K562 (cell line): Measurements from ENCODE around the gene SLC2A13. TPM values are rescaled to one million over a fixed set of nuclear protein-coding genes. Genes with fewer than 3 reads are reported as not detected.

Experiments
- ATAC-seq: fragments of 200-7000 bp; cut with Tn5 transposase; 3 replicates; pipeline ENCODE4 v1.9.1; 2020; ENCODE audit warnings: moderate library complexity
- BruUV-seq: library from RNA; stranded (reverse); fragments of 400-500 nt; replicated peaks from 2 replicates; lab custom pipeline; 2021; lab: Mats Ljungman, UMichigan
- CTCF ChIA-PET: fragments of 300-600 bp; formaldehyde crosslinking; extraction: SDS; loops from one replicate; lab custom pipeline; 2021; ENCODE audit warnings: low intra/inter-chr PET ratio; lab: Yijun Ruan, JAX
- POLR2A ChIA-PET: fragments of 300-600, 350-650 bp; sonication (Branson Sonifier 250); formaldehyde crosslinking; extraction: SDS; loops from one replicate; lab custom pipeline; 2021; ENCODE audit warnings: antibody characterized with exemption, inconsistent platforms; lab: Yijun Ruan, JAX
- DNase-seq, 4 experiments: peaks; one replicate each; pipeline versions ENCODE4 v3.0.0 to v3.0.0-alpha.2; 2011 to 2018; ENCODE audit warnings: low spot score in 3 of 4, mixed read lengths in 3 of 4; ENCODE audit errors: extremely low read depth in 1 of 4
- FAIRE-seq: peaks from 2 replicates; lab custom pipeline; 2011; peaks lifted over from hg19 to GRCh38; lab: Jason Lieb, UNC
- H2AFZ ChIP-seq: 2 replicates; pipeline ENCODE4 v1.6.0; 2011; ENCODE audit warnings: low read depth, low read length, control low read depth, inconsistent platforms
- H3K27ac ChIP-seq: fragments of 200-600 bp; 3 replicates; pipeline ENCODE4 v1.8.0; 2011; ENCODE audit warnings: low read depth, mild to moderate bottlenecking, control low read depth, inconsistent platforms, low read length, moderate library complexity, mixed read lengths; ENCODE audit errors: extremely low read depth
- H3K27me3 ChIP-seq, 2 experiments: fragments of 300-600 bp in 1 of 2; 2 replicates in 1 of 2; 3 replicates in 1 of 2; pipeline versions ENCODE4 v1.6.0 to v1.8.0; 2011; ENCODE audit warnings: inconsistent platforms in 2 of 2, low read length in 2 of 2, mild to moderate bottlenecking in 1 of 2, mixed read lengths in 1 of 2, moderate library complexity in 1 of 2; ENCODE audit not compliant: control insufficient read depth in 2 of 2, insufficient read depth in 2 of 2
- H3K36me3 ChIP-seq: fragments of 300-600 bp; 3 replicates; pipeline ENCODE4 v1.8.0; 2011; ENCODE audit warnings: mild to moderate bottlenecking, low read length, inconsistent platforms; ENCODE audit not compliant: control insufficient read depth, insufficient read depth
- H3K4me1 ChIP-seq, 2 experiments: fragments of 200-600 bp in 1 of 2; replicated peaks in 1 of 2; 2 replicates in 1 of 2; 3 replicates in 1 of 2; pipeline versions ENCODE4 v1.5.1 to v1.8.0; 2011; ENCODE audit warnings: inconsistent platforms in 2 of 2, low read length in 2 of 2, mild to moderate bottlenecking in 1 of 2, mixed read lengths in 1 of 2, moderate library complexity in 1 of 2; ENCODE audit not compliant: control insufficient read depth in 2 of 2, insufficient read depth in 2 of 2
- H3K4me2 ChIP-seq: 2 replicates; pipeline ENCODE4 v1.6.1; 2011; ENCODE audit warnings: low read length, control low read depth, inconsistent platforms, mixed read lengths; ENCODE audit not compliant: insufficient read depth
- H3K4me3 ChIP-seq: fragments of 200-600 bp; sonication (generic), shearing (Covaris generic); 2 replicates; pipeline ENCODE4 v1.5.1; 2016; ENCODE audit warnings: control low read depth, inconsistent platforms
- H3K79me2 ChIP-seq: fragments of 200-600 bp; 3 replicates; pipeline ENCODE4 v1.8.0; 2011; ENCODE audit warnings: low read length, inconsistent platforms; ENCODE audit not compliant: control insufficient read depth, insufficient read depth
- H3K9ac ChIP-seq, 2 experiments: 2 replicates each; pipeline versions ENCODE4 v1.6.0 to v1.6.1; 2011; ENCODE audit warnings: low read depth in 2 of 2, low read length in 2 of 2, control low read depth in 1 of 2, inconsistent platforms in 1 of 2, mild to moderate bottlenecking in 1 of 2, mixed read lengths in 1 of 2; ENCODE audit not compliant: insufficient read depth in 1 of 2
- H3K9me1 ChIP-seq: one replicate; pipeline ENCODE4 v1.6.0; 2011; ENCODE audit warnings: inconsistent platforms, mild to moderate bottlenecking, low read length, moderate library complexity; ENCODE audit not compliant: control insufficient read depth, insufficient read depth
- H3K9me3 ChIP-seq: replicated peaks from 2 replicates; pipeline ENCODE4 v1.5.1; 2011; ENCODE audit warnings: low read depth, low read length, inconsistent platforms; ENCODE audit not compliant: control insufficient read depth, insufficient read depth
- H4K20me1 ChIP-seq: replicated peaks from 2 replicates; pipeline ENCODE4 v1.6.1; 2011; ENCODE audit warnings: low read length, inconsistent platforms, mixed read lengths; ENCODE audit not compliant: control insufficient read depth, insufficient read depth
- CEBPB ChIP-seq: fragments of 450-650 bp; IDR thresholded peaks from 2 replicates; pipeline ENCODE4 v1.6.1; 2016; ENCODE audit warnings: missing genetic modification characterization, missing compliant biosample characterization
- CREB1 ChIP-seq, 2 experiments: sonication (generic) in 1 of 2; formaldehyde crosslinking in 1 of 2; IDR thresholded peaks; 2 replicates each; pipeline versions ENCODE4 v1.6.1 to v1.8.0; 2012 to 2022; ENCODE audit warnings: inconsistent platforms in 1 of 2, mild to moderate bottlenecking in 1 of 2, missing genetic modification reagents in 1 of 2, moderate library complexity in 1 of 2
- HNRNPH1 ChIP-seq: fragments of 200-400 bp; formaldehyde crosslinking; optimal IDR thresholded peaks from 2 replicates; pipeline ENCODE3; 2017; ENCODE audit warnings: low read depth, mild to moderate bottlenecking, low read length, moderate library complexity
- HNRNPLL ChIP-seq: fragments of 200-400 bp; formaldehyde crosslinking; IDR thresholded peaks from 2 replicates; pipeline ENCODE4 v1.6.1; 2017; ENCODE audit warnings: low read length, low read depth, mild to moderate bottlenecking; ENCODE audit not compliant: poor library complexity, severe bottlenecking
- MTA3 ChIP-seq: fragments of 450-650 bp; formaldehyde crosslinking; IDR thresholded peaks from 2 replicates; pipeline ENCODE4 v1.6.1; 2017; ENCODE audit warnings: mild to moderate bottlenecking, borderline replicate concordance
- SNIP1 ChIP-seq: fragments of 450-650 bp; IDR thresholded peaks from 2 replicates; pipeline ENCODE4 v1.7.1; 2017; ENCODE audit warnings: low read depth, mild to moderate bottlenecking
- TEAD4 ChIP-seq, 2 experiments: sonication (generic) in 1 of 2; formaldehyde crosslinking in 1 of 2; IDR thresholded peaks; 2 replicates each; pipeline versions ENCODE4 v1.6.1 to v1.8.0; 2012 to 2022; ENCODE audit warnings: borderline replicate concordance in 1 of 2, inconsistent platforms in 1 of 2, low read length in 1 of 2, mild to moderate bottlenecking in 1 of 2, missing genetic modification reagents in 1 of 2
- ZNF143 ChIP-seq: sonication (generic); formaldehyde crosslinking; IDR thresholded peaks from 2 replicates; pipeline ENCODE4 v1.9.0; 2022; ENCODE audit warnings: mild to moderate bottlenecking, missing genetic modification reagents
- ZNF197 ChIP-seq: fragments of 200-800 bp; sonication (Bioruptor generic); IDR thresholded peaks from 2 replicates; pipeline ENCODE4 v1.6.1; 2016; ENCODE audit warnings: low read depth, missing genetic modification characterization, missing compliant biosample characterization
- ZNF324 ChIP-seq: fragments of 250-450 bp; sonication (Bioruptor Pico); IDR thresholded peaks from 2 replicates; pipeline ENCODE4 v1.4.0; 2020; ENCODE audit warnings: mild to moderate bottlenecking
- ZNF77 ChIP-seq: fragments of 250-450 bp; sonication (Bioruptor Pico); IDR thresholded peaks from 2 replicates; pipeline ENCODE4 v1.5.0; 2020
- WGBS: fragments of 100-300 bp; shearing (Covaris generic); methylation state at CpG from one replicate; pipeline ENCODE4 v1.1.6; 2016; ENCODE audit warnings: low coverage, mixed read lengths; ENCODE audit not compliant: insufficient coverage; ENCODE audit errors: missing lambda C conversion rate; 5-methylcytosine and 5-hydroxymethylcytosine counted together
- in situ Hi-C: fragments of 300-500 bp; cut with MboI; formaldehyde crosslinking; loops from 4 replicates; pipeline ENCODE4 v1.15.0; 2018; ENCODE audit warnings: inconsistent platforms, mixed read lengths
- intact Hi-C: fragments of 100-400 bp; cut with micrococcal nuclease; formaldehyde crosslinking; loops from 2 replicates; pipeline ENCODE4 v1.14.2; 2022
- polyA plus RNA-seq, 8 experiments: library from polyadenylated mRNA; depleted of rRNA in 4 of 8; stranded (reverse) in 5 of 8; unstranded in 3 of 8; fragments of >200 nt; fragmentation: Nextera tagmentation in 2 of 8; fragmentation: Illumina TruSeq in 1 of 8; extraction: Ambion mirVana in 2 of 8; extraction: Trizol in 1 of 8; gene quantifications; 2 replicates each; pipeline versions ENCODE4 v1.2.1 to v1.2.3, GENCODE V29; 2011 to 2014; ENCODE audit warnings: inconsistent platforms in 1 of 8, missing spikeins in 1 of 8
- total RNA-seq, 7 experiments: library from RNA; depleted of rRNA in 6 of 7; stranded (reverse); fragments of >200 nt in 6 of 7; fragmentation: Illumina TruSeq in 2 of 7; extraction: Trizol in 2 of 7; gene quantifications; 2 replicates each; pipeline versions ENCODE4 v1.2.1 to v1.2.3, GENCODE V29; 2011 to 2021; ENCODE audit warnings: low replicate concordance in 1 of 7
- TF ChIP-seq, protein P1 (sequence below): fragments of 450-650 bp; formaldehyde crosslinking; IDR thresholded peaks from 2 replicates; pipeline ENCODE4 v1.4.0; 2022; ENCODE audit warnings: missing genetic modification characterization
- TF ChIP-seq, protein P2 (sequence below): fragments of 450-650 bp; IDR thresholded peaks from 2 replicates; pipeline ENCODE4 v1.7.0; 2016; ENCODE audit warnings: borderline replicate concordance

Gene SLC2A13
- total and polyA plus RNA-seq, 9 of the 15 experiments (the other 6 are each of a cell fraction or from before 2014, with no cell fraction given) = 1.7 to 12.4 (median 9.0) TPM

DNA sequence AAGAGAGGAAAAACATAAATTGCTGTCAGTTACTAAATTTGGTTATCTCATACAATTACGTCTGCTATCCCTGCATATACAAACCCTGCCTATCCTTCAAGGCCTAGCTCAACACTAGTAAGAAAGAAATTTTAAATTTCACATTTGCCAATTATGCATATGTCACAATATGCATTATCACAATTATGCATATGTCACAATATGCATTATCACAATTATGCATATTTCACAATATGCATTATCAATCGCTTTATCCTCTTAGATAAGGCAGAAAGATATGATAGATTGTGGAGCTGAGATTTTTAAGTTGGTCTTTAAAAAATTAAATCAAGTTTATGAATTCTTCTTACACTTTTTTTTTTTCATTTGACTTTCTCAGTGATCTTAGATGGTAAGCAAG, 291.3 kb downstream of the SLC2A13 start:
- BruUV-seq = no TSS peak

DNA sequence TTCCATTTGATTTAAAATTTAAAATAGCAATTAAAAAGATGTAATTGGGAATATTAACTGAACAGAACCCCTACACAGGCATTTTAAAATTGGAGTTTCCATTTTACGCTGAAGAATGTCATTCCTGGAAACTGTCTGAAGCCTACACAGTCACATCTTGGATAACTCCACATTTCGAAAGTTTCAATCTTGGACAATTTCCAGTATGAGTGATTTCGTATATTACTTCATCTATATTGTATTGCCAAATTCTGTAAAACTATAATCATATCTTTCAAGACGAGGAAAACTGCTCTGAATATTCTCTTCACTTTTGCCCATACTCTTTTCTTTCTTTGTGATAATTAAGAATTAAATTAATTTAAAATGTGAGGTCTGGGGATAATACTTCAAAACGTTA, 292.1 kb downstream of the SLC2A13 start:
- POLR2A ChIA-PET = no interaction called here
- Histone ChIP-seq H3K9me1 (no peaks in the 10 kb centered on the region), H4K20me1 (no peaks in the 10 kb centered on the region), H3K27me3 (no peaks in the 10 kb centered on the region), H3K27ac (no peak overlapping the region), H3K9me3 (no peaks in the 10 kb centered on the region), H3K36me3 (no peaks in the 10 kb centered on the region), H3K4me1 (no peaks in the 10 kb centered on the region), H3K4me3 (no peak overlapping the region), H3K79me2 (no peaks in the 10 kb centered on the region), H3K4me2 (no peak overlapping the region), H3K9ac (no peak overlapping the region), H2AFZ (no peak overlapping the region)
- intact Hi-C loops (no loop called here), in situ Hi-C loops (no loop called here)
- no TSS peak for BruUV-seq
- no peak for ATAC-seq
- WGBS = 58% methylated on average over 5 of the region's 5 CpGs
- FAIRE-seq = no peak
- CTCF ChIA-PET = no interaction called here
- DNase-seq = no peak
- no peak for TF ChIP-seq SNIP1
- TF ChIP-seq CREB1 (IDR thresholded peaks at IDR 0.05) = no peak
- TF ChIP-seq CREB1 (CRISPR knock-in tag; IDR thresholded peaks at IDR 0.05) = no peak
- no peak for TF ChIP-seq ZNF197 (CRISPR knock-in tag)
- TF ChIP-seq, protein P1, sequence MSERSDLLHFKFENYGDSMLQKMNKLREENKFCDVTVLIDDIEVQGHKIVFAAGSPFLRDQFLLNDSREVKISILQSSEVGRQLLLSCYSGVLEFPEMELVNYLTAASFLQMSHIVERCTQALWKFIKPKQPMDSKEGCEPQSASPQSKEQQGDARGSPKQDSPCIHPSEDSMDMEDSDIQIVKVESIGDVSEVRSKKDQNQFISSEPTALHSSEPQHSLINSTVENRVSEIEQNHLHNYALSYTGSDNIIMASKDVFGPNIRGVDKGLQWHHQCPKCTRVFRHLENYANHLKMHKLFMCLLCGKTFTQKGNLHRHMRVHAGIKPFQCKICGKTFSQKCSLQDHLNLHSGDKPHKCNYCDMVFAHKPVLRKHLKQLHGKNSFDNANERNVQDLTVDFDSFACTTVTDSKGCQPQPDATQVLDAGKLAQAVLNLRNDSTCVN (CRISPR knock-in tag) = no peak
- TF ChIP-seq, protein P2, sequence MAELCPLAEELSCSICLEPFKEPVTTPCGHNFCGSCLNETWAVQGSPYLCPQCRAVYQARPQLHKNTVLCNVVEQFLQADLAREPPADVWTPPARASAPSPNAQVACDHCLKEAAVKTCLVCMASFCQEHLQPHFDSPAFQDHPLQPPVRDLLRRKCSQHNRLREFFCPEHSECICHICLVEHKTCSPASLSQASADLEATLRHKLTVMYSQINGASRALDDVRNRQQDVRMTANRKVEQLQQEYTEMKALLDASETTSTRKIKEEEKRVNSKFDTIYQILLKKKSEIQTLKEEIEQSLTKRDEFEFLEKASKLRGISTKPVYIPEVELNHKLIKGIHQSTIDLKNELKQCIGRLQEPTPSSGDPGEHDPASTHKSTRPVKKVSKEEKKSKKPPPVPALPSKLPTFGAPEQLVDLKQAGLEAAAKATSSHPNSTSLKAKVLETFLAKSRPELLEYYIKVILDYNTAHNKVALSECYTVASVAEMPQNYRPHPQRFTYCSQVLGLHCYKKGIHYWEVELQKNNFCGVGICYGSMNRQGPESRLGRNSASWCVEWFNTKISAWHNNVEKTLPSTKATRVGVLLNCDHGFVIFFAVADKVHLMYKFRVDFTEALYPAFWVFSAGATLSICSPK = no peak
- TF ChIP-seq ZNF143 = no peak
- TF ChIP-seq ZNF77 (CRISPR knock-in tag) = no peak
- no peak for TF ChIP-seq HNRNPLL
- no peak for TF ChIP-seq HNRNPH1
- TF ChIP-seq ZNF324 (CRISPR knock-in tag) = no peak
- no peak for TF ChIP-seq TEAD4 (IDR thresholded peaks at IDR 0.05; ENCODE audit: low read length)
- no peak for TF ChIP-seq TEAD4 (CRISPR knock-in tag; IDR thresholded peaks at IDR 0.05; ENCODE audit: borderline replicate concordance)

More for the DNA sequence above, 291.3 kb downstream of the SLC2A13 start:
- H3K36me3 ChIP-seq = no peaks in the 10 kb centered on the region
- no peaks in the 10 kb centered on the region for H3K4me1 ChIP-seq
- no peaks in the 10 kb centered on the region for H3K27me3 ChIP-seq
- no peaks in the 10 kb centered on the region for H4K20me1 ChIP-seq
- intact Hi-C loops = no loop called here
- WGBS = 26% methylated on average over 2 of the region's 2 CpGs
- POLR2A ChIA-PET = interaction anchor here (0.7 to 1.1 kb wide), 2 partner anchors 12 to 97 kb away, joined by 3 read pairs; no protein-coding TSS in a partner anchor
- no peak overlapping the region for H3K9ac ChIP-seq
- CTCF ChIA-PET = no interaction called here
- ATAC-seq (no peak), DNase-seq (no peak), FAIRE-seq (no peak)
- H3K9me1 ChIP-seq = no peaks in the 10 kb centered on the region
- no peak overlapping the region for H3K27ac ChIP-seq
- H3K79me2 ChIP-seq = no peaks in the 10 kb centered on the region
- no peak overlapping the region for H2AFZ ChIP-seq
- in situ Hi-C loops = no loop called here
- H3K4me2 ChIP-seq = no peak overlapping the region
- no peaks in the 10 kb centered on the region for H3K9me3 ChIP-seq
- no peak overlapping the region for H3K4me3 ChIP-seq
- TF ChIP-seq CEBPB = peak; percentile 79
- TF ChIP-seq MTA3 = no peak
